Uterus (tissue), 2 donors: Measurements from ENCODE around the gene MYOG.

Source experiments
- POLR2A ChIP-seq, 2 donors: fragments of 450-650 bp; IDR thresholded peaks; one replicate each; pipeline ENCODE4 v1.6.1; 2016; ENCODE audit warnings: antibody characterized with exemption in 2 of 2, mild to moderate bottlenecking in 1 of 2, moderate library complexity in 1 of 2
- TF ChIP-seq, protein P1 (sequence below), 4 experiments: fragments of 200-600 bp in 2 of 4; fragments of 450-650 bp in 2 of 4; sonication (generic) in 2 of 4; IDR thresholded peaks; one replicate each; pipeline ENCODE4 v1.5.1; 2016 to 2019; ENCODE audit warnings: antibody characterized with exemption in 4 of 4, mild to moderate bottlenecking in 2 of 4, moderate library complexity in 1 of 4

DNA sequence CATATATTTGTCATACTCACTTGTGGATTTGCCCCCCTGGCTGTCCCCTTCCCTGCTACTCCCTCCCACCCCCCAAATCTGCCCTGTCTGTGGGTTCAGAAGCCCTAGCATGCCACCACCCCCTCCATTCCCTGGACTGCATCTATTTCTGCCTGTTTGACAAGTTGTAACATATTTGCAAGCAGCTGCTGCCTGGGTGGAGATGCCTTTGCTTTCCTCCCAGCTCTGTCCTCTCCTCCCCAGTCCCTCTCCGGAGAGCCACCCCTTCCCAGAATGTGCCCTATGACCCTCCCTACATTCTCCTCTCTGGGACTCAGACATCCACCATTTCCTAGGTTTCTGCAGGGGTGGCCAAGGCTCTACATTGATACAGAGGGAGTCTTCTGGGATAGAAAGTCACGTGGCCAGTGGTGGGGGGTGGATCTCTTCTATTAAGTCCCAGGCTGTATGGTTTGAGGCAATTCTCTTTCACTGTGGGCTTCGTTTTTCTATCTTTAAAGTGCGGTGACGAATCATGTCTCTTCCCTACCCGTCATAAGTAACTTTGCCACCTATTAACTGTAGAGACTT, 6.0 kb upstream of the MYOG start:
- TF ChIP-seq, protein P1, sequence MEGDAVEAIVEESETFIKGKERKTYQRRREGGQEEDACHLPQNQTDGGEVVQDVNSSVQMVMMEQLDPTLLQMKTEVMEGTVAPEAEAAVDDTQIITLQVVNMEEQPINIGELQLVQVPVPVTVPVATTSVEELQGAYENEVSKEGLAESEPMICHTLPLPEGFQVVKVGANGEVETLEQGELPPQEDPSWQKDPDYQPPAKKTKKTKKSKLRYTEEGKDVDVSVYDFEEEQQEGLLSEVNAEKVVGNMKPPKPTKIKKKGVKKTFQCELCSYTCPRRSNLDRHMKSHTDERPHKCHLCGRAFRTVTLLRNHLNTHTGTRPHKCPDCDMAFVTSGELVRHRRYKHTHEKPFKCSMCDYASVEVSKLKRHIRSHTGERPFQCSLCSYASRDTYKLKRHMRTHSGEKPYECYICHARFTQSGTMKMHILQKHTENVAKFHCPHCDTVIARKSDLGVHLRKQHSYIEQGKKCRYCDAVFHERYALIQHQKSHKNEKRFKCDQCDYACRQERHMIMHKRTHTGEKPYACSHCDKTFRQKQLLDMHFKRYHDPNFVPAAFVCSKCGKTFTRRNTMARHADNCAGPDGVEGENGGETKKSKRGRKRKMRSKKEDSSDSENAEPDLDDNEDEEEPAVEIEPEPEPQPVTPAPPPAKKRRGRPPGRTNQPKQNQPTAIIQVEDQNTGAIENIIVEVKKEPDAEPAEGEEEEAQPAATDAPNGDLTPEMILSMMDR (IDR thresholded peaks at IDR 0.05): no peak
- no peak for TF ChIP-seq POLR2A (IDR thresholded peaks at IDR 0.05)
